TTC549 (cell line): ENCODE data around the gene FBLN1.

Source experiments
- FAIRE-seq: peaks from 2 replicates; lab custom pipeline; 2012; peaks lifted over from hg19 to GRCh38; lab: Jason Lieb, UNC

Gene FBLN1

GRCh38 chr22:45640941-45641621 is 138.4 kb downstream of the FBLN1 start:
- no peak for FAIRE-seq

- FAIRE-seq = no peak
Observed at GRCh38 chr22:45642986-45643385, 140.3 kb downstream of the FBLN1 start.

- FAIRE-seq = no peak
Observed at GRCh38 chr22:45644714-45645113, 142.0 kb downstream of the FBLN1 start.

GRCh38 chr22:45645150-45645525 is 142.5 kb downstream of the FBLN1 start:
- no peak for FAIRE-seq

GRCh38 chr22:45645526-45646414 is 143.1 kb downstream of the FBLN1 start:
- no peak for FAIRE-seq

GRCh38 chr22:45647532-45648225 is 145.0 kb downstream of the FBLN1 start:
- no peak for FAIRE-seq

- FAIRE-seq = no peak
Observed at GRCh38 chr22:45648301-45649117, 145.8 kb downstream of the FBLN1 start.

- FAIRE-seq = no peak
Observed at GRCh38 chr22:45649809-45650208, 147.1 kb downstream of the FBLN1 start.

- no peak for FAIRE-seq
Observed at GRCh38 chr22:45650721-45651120, 148.0 kb downstream of the FBLN1 start.
